WTC11 (cell line): ENCODE results near the gene GAB2. TPM values are rescaled to one million over a fixed set of nuclear protein-coding genes. Genes with fewer than 3 reads are reported as not detected.

Source experiments
- ATAC-seq: fragments of 200-7000 bp; cut with Tn5 transposase; 2 replicates; pipeline ENCODE4 v1.10.0; 2021; ENCODE audit warnings: mild to moderate bottlenecking, moderate library complexity
- CTCF ChIA-PET: fragments of 300-600 bp; sonication (Branson Sonifier 250); formaldehyde crosslinking; loops from one replicate; lab custom pipeline; 2021; ENCODE audit warnings: antibody characterized with exemption; lab: Charles Lee
- POLR2A ChIA-PET: fragments of 350-600 bp; sonication (Branson Sonifier 250); formaldehyde crosslinking; loops from one replicate; lab custom pipeline; 2021; ENCODE audit warnings: antibody characterized with exemption; lab: Charles Lee
- DNase-seq: peaks from one replicate; pipeline ENCODE4 v3.0.0; 2021; ENCODE audit warnings: low spot score
- H3K27ac Mint-ChIP-seq: 2 replicates; pipeline ENCODE4 v1.8.0; 2021; ENCODE audit warnings: mixed read lengths
- H3K27me3 Mint-ChIP-seq: 2 replicates; pipeline ENCODE4 v1.8.0; 2021; ENCODE audit warnings: low read depth, mild to moderate bottlenecking, moderate library complexity, mixed read lengths
- H3K36me3 Mint-ChIP-seq: 2 replicates; pipeline ENCODE4 v1.8.0; 2021; ENCODE audit warnings: mixed read lengths
- H3K4me1 Mint-ChIP-seq: 2 replicates; pipeline ENCODE4 v1.8.0; 2022; ENCODE audit warnings: mixed read lengths
- H3K4me3 Mint-ChIP-seq: 2 replicates; pipeline ENCODE4 v1.8.0; 2021; ENCODE audit warnings: mild to moderate bottlenecking, moderate library complexity, mixed read lengths
- H3K9me3 Mint-ChIP-seq: 2 replicates; pipeline ENCODE4 v1.8.0; 2021; ENCODE audit warnings: mixed read lengths
- AR ChIP-seq: fragments of 250-450 bp; sonication (Bioruptor Pico); IDR thresholded peaks from 2 replicates; pipeline ENCODE4 v1.9.0; 2021; ENCODE audit warnings: mild to moderate bottlenecking
- CREM ChIP-seq: sonication (generic); formaldehyde crosslinking; IDR thresholded peaks from 2 replicates; pipeline ENCODE4 v1.8.1; 2022; ENCODE audit warnings: mild to moderate bottlenecking, missing genetic modification reagents, moderate library complexity
- ETV6 ChIP-seq: sonication (generic); formaldehyde crosslinking; IDR thresholded peaks from 2 replicates; pipeline ENCODE4 v1.8.1; 2022; ENCODE audit warnings: mild to moderate bottlenecking, missing genetic modification reagents
- GRHL2 ChIP-seq: fragments of 250-450 bp; sonication (Bioruptor Pico); IDR thresholded peaks from 2 replicates; pipeline ENCODE4 v1.8.0; 2022; ENCODE audit warnings: mild to moderate bottlenecking, moderate library complexity; ENCODE audit not compliant: insufficient replicate concordance, severe bottlenecking
- HMGXB4 ChIP-seq: sonication (generic); formaldehyde crosslinking; IDR thresholded peaks from 2 replicates; pipeline ENCODE4 v1.8.1; 2023; ENCODE audit warnings: mild to moderate bottlenecking, moderate library complexity, missing genetic modification reagents
- KAT7 ChIP-seq: sonication (generic); formaldehyde crosslinking; IDR thresholded peaks from 2 replicates; pipeline ENCODE4 v1.8.1; 2023; ENCODE audit warnings: missing genetic modification reagents, mild to moderate bottlenecking, borderline replicate concordance
- MLX ChIP-seq: sonication (generic); formaldehyde crosslinking; IDR thresholded peaks from 2 replicates; pipeline ENCODE4 v1.8.1; 2023; ENCODE audit warnings: mild to moderate bottlenecking, missing genetic modification reagents, moderate library complexity
- MXD4 ChIP-seq: fragments of 250-450 bp; sonication (Bioruptor Pico); IDR thresholded peaks from 2 replicates; pipeline ENCODE4 v1.8.0; 2021; ENCODE audit warnings: mild to moderate bottlenecking, moderate library complexity, borderline replicate concordance
- NR2C2 ChIP-seq: sonication (generic); formaldehyde crosslinking; IDR thresholded peaks from 2 replicates; pipeline ENCODE4 v1.8.0; 2022; ENCODE audit warnings: mild to moderate bottlenecking, missing genetic modification reagents
- NR3C1 ChIP-seq: sonication (generic); formaldehyde crosslinking; conservative IDR thresholded peaks from 2 replicates; pipeline ENCODE4 v1.8.1; 2023; ENCODE audit warnings: low read depth, mild to moderate bottlenecking, missing genetic modification reagents
- SP1 ChIP-seq: sonication (generic); formaldehyde crosslinking; conservative IDR thresholded peaks from 2 replicates; pipeline ENCODE4 v1.8.1; 2022; ENCODE audit warnings: missing genetic modification reagents
- TCF7 ChIP-seq: sonication (generic); formaldehyde crosslinking; IDR thresholded peaks from 2 replicates; pipeline ENCODE4 v1.8.0; 2022; ENCODE audit warnings: mild to moderate bottlenecking, low read depth, missing genetic modification reagents, moderate library complexity
- TEAD4 ChIP-seq: sonication (generic); formaldehyde crosslinking; IDR thresholded peaks from 2 replicates; pipeline ENCODE4 v1.8.0; 2022; ENCODE audit warnings: mild to moderate bottlenecking, missing genetic modification reagents
- USF2 ChIP-seq: sonication (generic); formaldehyde crosslinking; IDR thresholded peaks from 2 replicates; pipeline ENCODE4 v1.8.1; 2023; ENCODE audit warnings: mild to moderate bottlenecking, missing genetic modification reagents, moderate library complexity
- ZBTB21 ChIP-seq: sonication (generic); formaldehyde crosslinking; IDR thresholded peaks from 2 replicates; pipeline ENCODE4 v1.8.1; 2023; ENCODE audit warnings: mild to moderate bottlenecking, missing genetic modification reagents, borderline replicate concordance
- ZNF121 ChIP-seq: sonication (generic); formaldehyde crosslinking; IDR thresholded peaks from 2 replicates; pipeline ENCODE4 v1.8.0; 2023; ENCODE audit warnings: missing genetic modification reagents
- ZNF232 ChIP-seq: sonication (generic); formaldehyde crosslinking; IDR thresholded peaks from 2 replicates; pipeline ENCODE4 v1.8.0; 2022; ENCODE audit warnings: mild to moderate bottlenecking, missing genetic modification reagents
- ZNF423 ChIP-seq: fragments of 250-450 bp; sonication (Bioruptor Pico); IDR thresholded peaks from 2 replicates; pipeline ENCODE4 v2.1.2; 2022; ENCODE audit warnings: mild to moderate bottlenecking, moderate library complexity
- ZNF532 ChIP-seq: fragments of 250-450 bp; sonication (Bioruptor Pico); IDR thresholded peaks from 2 replicates; pipeline ENCODE4 v1.9.0; 2021; ENCODE audit warnings: mild to moderate bottlenecking, borderline replicate concordance
- total RNA-seq: library from RNA; stranded (reverse); gene quantifications from 3 replicates; pipeline ENCODE4 v1.2.3, GENCODE V29; 2021

Gene GAB2
- total RNA-seq, 1 experiment from 2014 or later: 10.6 TPM

- Mint-ChIP-seq H3K4me3 (no peak overlapping the region), H3K36me3 (peaks cover 11% of the 10 kb centered on the region)
- CTCF ChIA-PET: interaction anchor here (0.5 kb wide), 1 partner anchor 24 kb away, joined by 5 read pairs; no protein-coding TSS in a partner anchor
- ATAC-seq (no peak), DNase-seq (no peak)
- TF ChIP-seq ZNF532 (CRISPR knock-in tag): no peak
- TF ChIP-seq ZNF423 (CRISPR knock-in tag): no peak
- no peak for TF ChIP-seq ETV6 (CRISPR knock-in tag)
- no peak for TF ChIP-seq TCF7 (CRISPR knock-in tag)
- no peak for TF ChIP-seq GRHL2 (CRISPR knock-in tag)
- TF ChIP-seq AR (CRISPR knock-in tag): no peak
- TF ChIP-seq KAT7 (CRISPR knock-in tag): no peak
- TF ChIP-seq NR2C2 (CRISPR knock-in tag): no peak
- no peak for TF ChIP-seq ZNF121 (CRISPR knock-in tag)
- TF ChIP-seq HMGXB4 (CRISPR knock-in tag): no peak
- no peak for TF ChIP-seq NR3C1 (CRISPR knock-in tag)
- TF ChIP-seq USF2 (CRISPR knock-in tag): no peak
- TF ChIP-seq CREM (CRISPR knock-in tag): no peak
- TF ChIP-seq TEAD4 (CRISPR knock-in tag): no peak
- TF ChIP-seq MLX: no peak
- no peak for TF ChIP-seq MXD4 (CRISPR knock-in tag)
- TF ChIP-seq ZBTB21 (CRISPR knock-in tag): no peak
- no peak for TF ChIP-seq SP1 (CRISPR knock-in tag)
- TF ChIP-seq ZNF232 (CRISPR knock-in tag): no peak
- TF ChIP-seq, all 79 proteins: peak for 0
- POLR2A ChIA-PET: no interaction called here
- Mint-ChIP-seq H3K9me3 (peaks cover 19% of the 10 kb centered on the region), H3K4me1 (no peaks in the 10 kb centered on the region; the same call in 1 of the 2 replicates), H3K27me3 (no peaks in the 10 kb centered on the region), H3K27ac (no peak overlapping the region)
Measured at GRCh38 chr11:78408619-78409018, 9.0 kb downstream of the GAB2 start.
